GM11168 (cell line): Measurements from ENCODE around the gene CYGB.

Experiments used
- in situ Hi-C: fragments of 300-500 bp; cut with MboI; formaldehyde crosslinking; loops from one replicate; pipeline ENCODE4 v1.12.0; 2022; ENCODE audit warnings: low sequenced_read_pairs; ENCODE audit not compliant: unreplicated experiment

CYGB gene

GRCh38 chr17:76491271-76492122 lies 46.0 kb downstream of the CYGB start:
- in situ Hi-C loops = no loop called here

GRCh38 chr17:76490112-76490710 lies 47.3 kb downstream of the CYGB start:
- in situ Hi-C loops = no loop called here

DNA sequence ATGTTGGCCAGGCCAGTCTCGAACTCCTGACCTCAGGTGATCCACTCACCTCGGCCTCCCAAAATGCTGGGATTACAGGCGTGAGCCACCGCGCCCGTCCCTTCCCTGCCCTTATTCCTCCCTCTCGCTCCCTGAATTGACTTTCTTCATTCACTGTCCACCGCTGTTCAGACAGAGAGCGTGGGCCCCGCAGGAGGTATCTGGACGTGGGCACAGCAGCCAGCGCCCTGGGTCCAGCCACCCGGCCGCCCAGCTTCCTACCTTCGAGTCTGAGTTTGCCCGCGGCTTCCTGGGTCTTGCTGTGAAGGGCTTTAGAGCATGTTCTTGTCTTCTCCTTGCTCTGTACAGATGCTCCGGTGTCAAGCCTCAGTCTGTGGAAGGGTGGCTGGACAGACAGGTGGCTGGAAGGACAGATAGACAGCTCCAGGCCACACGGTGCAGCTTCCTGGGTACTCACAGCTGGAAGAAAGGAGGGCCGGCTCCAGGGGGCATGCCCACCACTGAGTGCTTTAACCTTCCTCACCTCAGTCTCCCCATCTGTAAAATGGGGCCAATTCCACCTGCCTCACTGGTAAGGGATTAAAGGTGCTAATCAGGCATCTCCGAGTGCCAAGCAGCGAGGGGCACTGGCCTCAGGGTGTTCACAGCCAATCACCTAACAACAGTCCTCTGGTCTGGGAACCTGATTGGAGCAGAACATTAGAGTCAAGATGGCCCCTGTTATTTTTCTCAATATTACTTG lies 49.9 kb downstream of the CYGB start:
- in situ Hi-C loops = no loop called here

GRCh38 chr17:76485569-76485968 lies 51.9 kb downstream of the CYGB start:
- in situ Hi-C loops = no loop called here

- in situ Hi-C loops = no loop called here
These were observed 53.2 kb downstream of the CYGB start for GRCh38 chr17:76484228-76484725.

- in situ Hi-C loops = no loop called here
These were observed 56.3 kb downstream of the CYGB start for GRCh38 chr17:76481071-76481655.

DNA sequence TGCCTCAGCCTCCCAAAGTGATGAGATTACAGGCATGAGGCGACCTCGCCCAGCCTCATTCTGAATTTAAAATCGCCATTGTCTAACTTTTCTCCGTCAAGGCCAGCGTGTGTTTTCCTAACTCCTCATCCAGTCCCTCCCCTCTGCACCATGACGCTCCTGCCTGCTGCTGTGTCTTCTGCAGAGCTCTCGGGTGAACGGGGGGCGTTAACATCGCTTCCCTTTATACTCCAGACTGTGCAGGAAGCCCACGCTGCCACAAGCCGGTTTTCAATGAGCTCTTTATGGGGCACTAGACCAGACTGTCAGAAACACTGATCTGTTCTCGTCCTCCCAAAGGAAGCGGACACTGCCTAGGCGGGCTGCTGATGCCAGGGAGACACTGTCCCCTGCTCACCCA lies 56.9 kb downstream of the CYGB start:
- in situ Hi-C loops = no loop called here

DNA sequence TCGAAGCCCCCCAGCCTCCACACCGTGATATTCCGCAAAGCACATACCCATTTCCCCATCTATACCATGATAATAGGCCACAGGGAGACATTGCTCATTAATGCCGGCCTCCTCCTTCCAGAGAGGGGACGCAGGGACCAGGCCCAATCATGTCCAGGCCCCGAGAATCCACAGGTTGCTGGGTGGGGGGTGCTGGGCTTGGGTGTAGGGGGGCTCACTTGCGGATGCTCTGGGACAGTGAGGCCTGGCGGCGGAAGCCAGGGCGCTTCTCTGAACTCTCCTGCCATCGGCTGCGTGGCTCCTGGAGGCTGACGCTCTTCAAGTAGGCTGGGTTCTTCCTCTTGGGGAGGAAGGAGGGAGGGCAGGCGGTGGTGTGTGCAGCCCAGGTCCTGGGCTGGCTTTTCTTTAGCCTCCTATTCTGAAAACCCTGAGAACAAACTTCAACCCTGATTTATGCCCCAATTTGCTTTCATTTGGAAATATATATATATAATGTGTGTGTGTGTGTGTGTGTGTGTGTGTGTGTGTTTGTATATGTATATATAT lies 57.9 kb downstream of the CYGB start:
- in situ Hi-C loops = no loop called here

DNA sequence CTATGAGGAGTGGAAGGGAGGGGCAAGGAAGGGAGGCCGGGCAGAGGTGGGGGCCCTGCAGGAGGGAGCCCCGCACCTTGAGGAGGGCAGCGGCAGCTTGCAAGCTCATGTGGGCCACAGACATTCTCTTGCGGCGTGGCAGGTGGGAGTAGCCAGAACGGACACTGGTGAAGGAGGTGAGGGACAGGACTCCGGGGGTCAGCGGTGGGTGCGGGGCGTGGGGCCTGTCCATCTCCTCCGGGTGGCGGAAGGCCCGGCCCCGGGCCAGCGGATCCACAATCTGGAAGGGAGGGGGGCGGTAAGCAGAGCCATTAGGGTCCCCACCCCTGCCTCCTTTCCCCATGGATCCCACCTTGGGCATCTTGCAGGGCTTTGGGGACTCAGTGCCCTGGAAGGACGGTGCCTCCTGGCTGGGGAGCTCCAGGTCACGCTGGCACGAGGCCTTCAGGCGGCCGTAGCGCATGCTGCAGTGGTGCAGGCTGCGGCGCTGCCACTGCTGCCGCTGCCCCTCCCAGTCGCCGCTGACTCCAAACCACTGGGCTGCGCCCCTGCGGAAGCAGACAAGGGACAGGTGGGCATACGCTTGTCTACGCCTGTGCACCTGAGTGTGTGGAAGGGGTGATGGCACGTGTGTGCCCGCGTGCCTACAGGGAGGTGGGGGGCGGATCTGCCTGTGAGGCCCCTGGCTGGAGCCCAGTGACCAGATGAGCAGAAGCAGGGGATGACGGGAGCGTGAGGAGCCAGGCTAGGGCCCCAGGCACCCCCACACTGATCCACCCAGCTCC lies 58.6 kb downstream of the CYGB start:
- in situ Hi-C loops = no loop called here

DNA sequence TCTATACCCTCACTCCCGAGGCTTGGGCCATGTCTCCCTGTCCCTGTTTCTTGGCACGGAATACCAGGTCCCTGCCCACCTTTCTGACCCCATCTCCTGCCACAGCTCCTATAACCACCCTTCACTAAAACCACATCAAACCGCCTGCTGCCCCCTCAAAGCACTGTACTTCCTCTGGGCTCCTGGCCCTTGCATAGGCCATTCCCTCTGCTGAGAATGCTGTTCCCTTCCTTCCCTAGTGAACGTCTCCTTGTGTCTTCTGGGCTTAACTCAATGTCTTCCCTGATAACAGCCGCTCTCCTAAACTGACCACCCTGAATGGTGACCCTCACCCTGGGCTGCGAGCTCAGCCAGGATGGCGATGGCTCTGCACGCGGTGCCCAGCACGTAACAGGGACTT lies 59.4 kb downstream of the CYGB start:
- in situ Hi-C loops = no loop called here

GRCh38 chr17:76477576-76477975 lies 59.9 kb downstream of the CYGB start:
- in situ Hi-C loops = no loop called here
